Endothelial cell (in vitro differentiated cells): ENCODE results near the gene NCOA1. TPM values are rescaled to one million over a fixed set of nuclear protein-coding genes. Genes with fewer than 3 reads are reported as not detected.

ENCODE experiments used
- DNase-seq: peaks from one replicate; pipeline ENCODE4 v3.0.0; 2021; ENCODE audit warnings: low spot score
- H3K27ac Mint-ChIP-seq: one replicate; pipeline ENCODE4 v1.8.0; 2021; ENCODE audit warnings: mixed read lengths, inconsistent platforms; ENCODE audit not compliant: unreplicated experiment
- H3K27me3 Mint-ChIP-seq: one replicate; pipeline ENCODE4 v1.8.0; 2021; ENCODE audit warnings: mild to moderate bottlenecking, moderate library complexity, mixed read lengths, inconsistent platforms; ENCODE audit not compliant: unreplicated experiment
- H3K36me3 Mint-ChIP-seq: one replicate; pipeline ENCODE4 v1.8.0; 2021; ENCODE audit warnings: mild to moderate bottlenecking, low read depth, mixed read lengths, inconsistent platforms; ENCODE audit not compliant: unreplicated experiment
- H3K4me1 Mint-ChIP-seq: one replicate; pipeline ENCODE4 v1.8.0; 2021; ENCODE audit warnings: mild to moderate bottlenecking, mixed read lengths, inconsistent platforms; ENCODE audit not compliant: unreplicated experiment
- H3K4me3 Mint-ChIP-seq: one replicate; pipeline ENCODE4 v1.8.0; 2021; ENCODE audit warnings: mild to moderate bottlenecking, mixed read lengths, inconsistent platforms; ENCODE audit not compliant: unreplicated experiment
- H3K9me3 Mint-ChIP-seq: one replicate; pipeline ENCODE4 v1.8.0; 2021; ENCODE audit warnings: mixed read lengths, inconsistent platforms; ENCODE audit not compliant: unreplicated experiment
- total RNA-seq: library from RNA; stranded (reverse); fragmentation: NEBNext Ultra II Directional; extraction: Animal tissue kit (Norgen Biotek cat#: 25700); gene quantifications from one replicate; pipeline ENCODE4 v1.2.1, GENCODE V29; 2021; ENCODE audit not compliant: unreplicated experiment
- TF ChIP-seq, protein P1 (sequence below): fragments of 200-600 bp; sonication (generic); IDR thresholded peaks from one replicate; pipeline ENCODE4 v1.5.0; 2021; ENCODE audit warnings: antibody characterized with exemption; ENCODE audit not compliant: unreplicated experiment

NCOA1 gene
- total RNA-seq, 1 donor from 2014 or later, result 47.4 TPM

DNA sequence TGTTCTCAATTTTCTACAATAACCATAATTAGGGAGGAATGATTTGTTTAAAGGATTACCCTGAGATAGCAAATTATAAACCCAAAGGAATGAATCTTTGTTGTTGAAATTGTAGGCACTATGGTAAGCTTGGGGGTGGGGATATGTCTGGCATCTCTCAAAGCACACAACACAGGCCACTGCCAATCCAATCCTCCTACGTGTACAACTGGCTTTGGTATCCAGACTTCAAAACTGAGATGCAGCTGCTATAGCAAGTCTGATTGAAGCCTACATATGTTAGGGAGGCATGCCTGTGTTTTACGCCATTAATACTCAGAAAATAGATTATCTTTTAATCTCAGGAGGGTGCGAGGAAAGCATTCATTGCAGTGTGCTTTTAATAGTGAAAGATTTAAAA lies 5.9 kb upstream of the NCOA1 start:
- DNase-seq, result no peak
- H3K4me3 Mint-ChIP-seq, result no peak overlapping the region
- peaks cover 31% of the 10 kb centered on the region for H3K4me1 Mint-ChIP-seq
- TF ChIP-seq, protein P1, sequence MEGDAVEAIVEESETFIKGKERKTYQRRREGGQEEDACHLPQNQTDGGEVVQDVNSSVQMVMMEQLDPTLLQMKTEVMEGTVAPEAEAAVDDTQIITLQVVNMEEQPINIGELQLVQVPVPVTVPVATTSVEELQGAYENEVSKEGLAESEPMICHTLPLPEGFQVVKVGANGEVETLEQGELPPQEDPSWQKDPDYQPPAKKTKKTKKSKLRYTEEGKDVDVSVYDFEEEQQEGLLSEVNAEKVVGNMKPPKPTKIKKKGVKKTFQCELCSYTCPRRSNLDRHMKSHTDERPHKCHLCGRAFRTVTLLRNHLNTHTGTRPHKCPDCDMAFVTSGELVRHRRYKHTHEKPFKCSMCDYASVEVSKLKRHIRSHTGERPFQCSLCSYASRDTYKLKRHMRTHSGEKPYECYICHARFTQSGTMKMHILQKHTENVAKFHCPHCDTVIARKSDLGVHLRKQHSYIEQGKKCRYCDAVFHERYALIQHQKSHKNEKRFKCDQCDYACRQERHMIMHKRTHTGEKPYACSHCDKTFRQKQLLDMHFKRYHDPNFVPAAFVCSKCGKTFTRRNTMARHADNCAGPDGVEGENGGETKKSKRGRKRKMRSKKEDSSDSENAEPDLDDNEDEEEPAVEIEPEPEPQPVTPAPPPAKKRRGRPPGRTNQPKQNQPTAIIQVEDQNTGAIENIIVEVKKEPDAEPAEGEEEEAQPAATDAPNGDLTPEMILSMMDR, result no peak
- peaks cover 10% of the 10 kb centered on the region for H3K36me3 Mint-ChIP-seq
- peaks cover 4% of the 10 kb centered on the region for H3K27me3 Mint-ChIP-seq
- H3K27ac Mint-ChIP-seq, result no peak overlapping the region
- peaks cover 7% of the 10 kb centered on the region for H3K9me3 Mint-ChIP-seq

DNA sequence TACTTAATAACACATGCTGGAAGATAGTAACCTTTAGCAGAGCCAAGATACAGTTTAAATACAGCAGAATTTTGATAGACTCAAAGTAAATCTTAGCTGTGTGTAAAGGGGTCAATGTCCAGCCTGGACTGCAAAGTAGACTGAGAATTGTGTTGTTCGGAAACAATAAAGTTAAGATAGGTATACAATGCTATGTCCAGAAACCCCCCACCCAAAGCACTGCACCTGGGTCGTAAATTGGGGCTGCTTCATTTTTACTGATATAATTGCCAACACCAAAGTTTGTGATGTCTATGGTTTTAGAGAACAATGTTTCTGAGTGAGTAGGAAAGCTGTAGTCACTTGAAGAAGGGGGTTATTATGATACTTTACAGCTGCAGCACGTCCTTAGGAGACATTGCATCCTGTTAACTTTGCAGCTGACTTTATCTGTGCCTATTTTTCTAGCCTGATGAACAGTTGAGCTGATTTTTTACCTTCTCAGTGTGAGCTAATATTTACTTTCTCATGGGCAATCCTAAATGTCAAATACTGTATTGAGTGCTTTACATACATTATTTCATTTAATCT lies 4.3 kb upstream of the NCOA1 start:
- Mint-ChIP-seq H3K27ac (no peak overlapping the region), H3K9me3 (peaks cover 7% of the 10 kb centered on the region), H3K27me3 (peaks cover 7% of the 10 kb centered on the region), H3K4me1 (peaks cover 32% of the 10 kb centered on the region), H3K4me3 (no peak overlapping the region), H3K36me3 (peaks cover 13% of the 10 kb centered on the region)
- DNase-seq, result no peak
- TF ChIP-seq, protein P1, result no peak

DNA sequence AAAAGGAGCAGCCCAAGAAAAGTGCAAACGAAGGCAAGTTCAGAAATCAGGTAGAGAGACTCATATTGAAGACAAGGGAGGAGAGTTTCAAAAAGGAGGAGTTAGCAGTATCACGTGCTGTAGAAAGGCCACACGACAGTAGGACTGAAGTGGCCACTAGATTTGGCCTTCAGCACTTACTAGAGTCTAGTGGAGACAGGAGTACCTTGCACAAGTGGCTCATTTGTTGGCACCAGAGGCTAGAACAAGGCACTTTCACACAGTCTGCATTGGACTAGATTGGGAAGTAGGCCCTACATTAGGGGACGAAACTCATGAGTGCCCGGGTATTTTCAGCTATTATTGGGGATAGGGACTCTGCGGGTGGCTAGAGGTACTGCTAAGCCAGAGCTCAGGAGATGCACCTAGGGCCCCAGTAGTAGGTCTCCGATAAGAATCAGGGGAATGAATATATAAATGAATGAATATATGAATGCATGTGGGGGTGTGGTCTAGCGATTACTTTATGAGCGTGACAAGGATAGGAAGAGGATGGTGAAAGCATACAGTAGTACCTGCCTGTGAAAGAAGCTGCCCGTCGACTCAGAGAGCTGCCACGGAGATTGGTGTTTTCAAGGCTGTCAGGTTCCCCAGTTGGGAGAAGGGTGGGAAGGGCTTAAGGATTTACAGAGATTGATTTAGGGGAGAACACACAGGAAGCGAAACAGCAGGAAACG lies 1.4 kb upstream of the NCOA1 start:
- peak overlapping the region; percentile 88 for H3K4me3 Mint-ChIP-seq
- H3K27me3 Mint-ChIP-seq, result peaks cover 20% of the 10 kb centered on the region
- peak overlapping the region; percentile 66 for H3K27ac Mint-ChIP-seq
- TF ChIP-seq, protein P1, result no peak
- peaks cover 12% of the 10 kb centered on the region for H3K36me3 Mint-ChIP-seq
- H3K4me1 Mint-ChIP-seq, result peaks cover 45% of the 10 kb centered on the region
- peaks cover 3% of the 10 kb centered on the region for H3K9me3 Mint-ChIP-seq
- DNase-seq, result peak; percentile 9

DNA sequence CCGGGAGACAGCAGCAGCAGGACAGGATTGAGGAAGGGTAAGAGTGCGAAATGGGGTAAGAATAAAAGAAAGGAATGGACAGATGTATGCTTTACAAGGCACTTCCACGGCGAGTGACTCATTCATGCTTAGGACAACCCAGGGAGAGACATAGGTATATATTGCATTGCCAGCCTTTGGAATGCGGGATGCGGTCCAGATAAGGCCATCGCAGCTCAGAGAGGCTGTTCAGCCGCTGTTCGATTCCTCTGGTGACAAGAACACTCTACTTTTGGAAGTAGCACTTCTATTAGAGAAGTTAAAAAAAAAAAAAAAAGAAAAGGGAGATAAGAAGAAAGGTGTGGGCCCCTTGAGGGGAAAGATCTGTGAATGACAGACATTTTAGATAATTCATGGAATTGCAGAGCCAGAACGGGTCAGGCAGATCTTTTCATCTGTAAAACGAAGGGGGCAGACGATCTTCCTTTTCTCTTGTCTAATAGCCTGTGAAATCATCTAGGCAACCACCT lies 819 bp upstream of the NCOA1 start:
- DNase-seq, result peak; percentile 26
- peaks cover 9% of the 10 kb centered on the region for H3K36me3 Mint-ChIP-seq
- TF ChIP-seq, protein P1, result no peak
- no peaks in the 10 kb centered on the region for H3K9me3 Mint-ChIP-seq
- H3K4me3 Mint-ChIP-seq, result peak overlapping the region; percentile 88
- peak overlapping the region; percentile 66 for H3K27ac Mint-ChIP-seq
- peaks cover 45% of the 10 kb centered on the region for H3K4me1 Mint-ChIP-seq
- H3K27me3 Mint-ChIP-seq, result peaks cover 20% of the 10 kb centered on the region
